ENCODE results near the gene CACHD1. TPM values are rescaled to one million over a fixed set of nuclear protein-coding genes. Genes with fewer than 3 reads are reported as not detected.

The CACHD1 gene
- total RNA-seq, 1 donor from 2014 or later = 14.3 TPM

DNA sequence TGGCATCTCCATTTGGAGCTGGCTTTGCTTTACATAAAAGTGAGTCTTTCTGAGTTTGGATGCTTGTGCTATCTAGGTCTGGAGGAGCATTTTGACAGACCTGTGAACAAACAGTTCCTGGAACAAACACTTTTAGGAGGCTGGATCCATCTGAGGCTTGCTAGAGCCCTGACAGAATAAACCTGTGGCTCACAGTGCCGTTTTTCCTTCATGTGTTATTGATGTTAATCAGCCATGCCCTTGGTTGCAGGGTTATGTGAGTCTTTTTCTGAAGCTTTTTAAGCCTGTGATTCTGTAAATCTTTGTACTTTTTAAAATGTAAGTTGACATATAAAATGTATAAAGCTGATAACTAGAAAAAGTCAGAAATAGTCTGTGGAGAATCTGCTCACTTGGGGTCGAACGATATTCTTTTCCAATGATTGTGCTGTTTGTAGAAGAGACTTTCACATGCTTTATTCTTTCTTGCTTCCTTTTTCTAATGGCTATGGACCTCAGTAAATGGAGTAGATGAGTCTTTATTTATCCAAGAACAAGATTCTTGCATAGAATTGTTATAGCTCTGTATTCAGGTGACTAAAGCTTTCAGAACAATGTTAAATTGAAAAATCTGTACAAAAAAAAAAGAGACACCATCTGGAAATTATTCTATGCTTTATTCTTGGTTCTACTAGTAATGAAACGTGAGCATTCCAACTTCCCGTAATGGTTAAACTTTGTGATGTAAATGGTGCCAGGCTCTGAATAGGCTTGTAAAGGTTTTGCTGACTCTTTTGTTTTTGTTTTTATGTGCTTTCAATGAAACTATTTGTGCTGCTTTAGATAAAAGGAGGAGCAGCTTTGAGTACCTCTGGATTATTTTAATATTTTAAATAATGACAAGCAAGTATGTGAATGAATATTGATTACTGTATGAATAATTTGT is 53.7 kb downstream of the CACHD1 start:
- no peak for DNase-seq

DNA sequence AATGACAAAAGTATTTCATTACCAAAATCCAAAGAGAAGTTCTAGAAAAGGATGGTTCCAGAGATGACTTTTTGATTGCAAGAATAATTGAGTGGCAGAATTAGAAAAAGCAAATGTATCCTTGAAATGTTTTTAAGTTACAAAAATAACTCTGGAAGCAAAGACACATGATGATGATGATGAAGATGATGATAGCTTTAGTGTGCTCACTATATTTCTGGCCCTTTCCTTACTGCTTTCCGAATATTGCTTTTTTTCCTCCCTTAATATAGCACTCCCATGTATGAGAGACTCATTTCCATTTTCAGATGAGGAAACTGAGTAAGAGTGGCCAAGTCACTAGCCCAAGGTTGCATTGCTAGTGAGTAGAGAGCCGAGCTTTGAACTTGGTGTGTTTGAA is 54.7 kb downstream of the CACHD1 start:
- no peak for DNase-seq

DNA sequence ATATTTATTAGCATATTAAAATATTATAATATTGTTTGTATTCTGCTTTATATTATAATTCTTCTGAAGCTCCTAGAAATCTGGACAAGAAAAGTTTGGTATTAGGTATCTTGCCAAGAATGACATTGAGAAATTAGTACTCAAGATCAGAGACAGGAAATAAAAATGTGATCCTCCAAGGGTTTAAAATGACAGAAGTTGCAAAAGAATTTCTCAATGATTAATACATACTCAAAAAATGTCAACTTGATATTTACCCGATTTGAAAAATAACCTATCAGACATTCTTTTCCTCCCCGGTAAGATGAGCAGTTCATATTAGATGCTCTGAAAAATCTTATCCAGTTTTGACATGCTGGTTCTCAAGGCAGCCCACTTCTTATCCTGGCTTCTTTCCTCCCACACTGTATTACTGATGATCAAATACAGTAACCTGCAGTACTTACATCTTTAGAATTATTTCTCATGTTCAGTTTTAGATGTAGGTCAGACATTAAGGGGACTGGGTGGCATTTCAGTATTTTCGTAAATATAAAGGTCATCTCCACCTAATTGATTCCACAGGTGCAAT is 55.3 kb downstream of the CACHD1 start:
- DNase-seq = no peak

DNA sequence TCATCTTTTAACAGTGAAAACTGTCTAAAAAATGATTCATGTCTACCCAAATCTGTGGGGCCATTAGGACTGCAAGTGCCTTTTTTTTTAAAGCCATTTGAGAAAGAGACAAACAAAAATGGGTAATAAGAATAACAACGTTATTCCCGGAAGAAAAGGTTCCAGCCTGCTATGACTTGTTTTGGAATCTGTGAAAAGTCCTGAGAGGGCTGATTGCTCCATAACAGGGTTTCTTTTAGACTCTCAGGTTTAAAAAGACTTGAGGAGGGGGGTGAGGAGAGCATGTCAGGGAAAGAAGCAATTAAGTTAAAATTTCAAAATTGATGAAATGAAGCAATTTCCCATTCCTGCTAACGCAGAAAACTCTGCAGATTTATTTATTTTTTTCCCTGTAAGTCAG is 56.4 kb downstream of the CACHD1 start:
- DNase-seq = no peak

DNA sequence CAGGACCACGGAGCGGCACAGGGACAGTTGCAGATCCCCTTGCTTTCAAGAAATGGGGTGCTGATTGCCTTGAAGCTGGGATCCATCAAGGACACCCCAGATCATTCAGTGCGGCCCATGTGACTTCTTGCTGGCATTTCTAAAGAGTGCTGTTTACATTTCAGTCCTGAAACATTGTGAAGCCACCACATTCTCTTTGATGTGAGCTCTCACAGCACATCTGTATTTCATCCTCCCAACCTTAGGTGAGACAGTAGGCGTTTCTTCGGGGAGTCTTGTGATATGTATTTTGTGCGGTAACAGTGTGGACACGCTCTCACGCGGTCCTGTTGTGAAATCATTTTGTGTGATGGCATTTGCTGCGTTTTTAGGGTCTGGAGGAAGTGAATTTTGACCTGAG is 57.2 kb downstream of the CACHD1 start:
- DNase-seq = no peak

DNA sequence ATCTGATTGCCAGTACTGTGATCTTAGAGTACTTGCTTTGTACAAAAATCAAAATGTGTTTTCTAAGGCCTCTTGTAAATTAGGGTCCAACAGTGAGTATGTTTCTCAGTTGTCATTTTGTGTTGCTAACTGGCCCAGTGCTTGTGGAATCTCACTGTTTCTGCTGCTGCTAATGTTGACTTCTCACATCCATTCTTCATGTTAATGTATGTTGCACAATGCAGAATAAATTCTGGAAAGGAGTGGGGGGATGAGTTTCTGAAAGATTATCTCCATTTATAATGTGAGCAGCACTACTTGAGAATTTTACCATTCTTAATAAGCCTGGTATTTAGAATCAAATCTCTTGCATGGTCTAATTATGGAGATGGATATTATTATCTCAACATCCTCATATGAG is 57.9 kb downstream of the CACHD1 start:
- DNase-seq = no peak

DNA sequence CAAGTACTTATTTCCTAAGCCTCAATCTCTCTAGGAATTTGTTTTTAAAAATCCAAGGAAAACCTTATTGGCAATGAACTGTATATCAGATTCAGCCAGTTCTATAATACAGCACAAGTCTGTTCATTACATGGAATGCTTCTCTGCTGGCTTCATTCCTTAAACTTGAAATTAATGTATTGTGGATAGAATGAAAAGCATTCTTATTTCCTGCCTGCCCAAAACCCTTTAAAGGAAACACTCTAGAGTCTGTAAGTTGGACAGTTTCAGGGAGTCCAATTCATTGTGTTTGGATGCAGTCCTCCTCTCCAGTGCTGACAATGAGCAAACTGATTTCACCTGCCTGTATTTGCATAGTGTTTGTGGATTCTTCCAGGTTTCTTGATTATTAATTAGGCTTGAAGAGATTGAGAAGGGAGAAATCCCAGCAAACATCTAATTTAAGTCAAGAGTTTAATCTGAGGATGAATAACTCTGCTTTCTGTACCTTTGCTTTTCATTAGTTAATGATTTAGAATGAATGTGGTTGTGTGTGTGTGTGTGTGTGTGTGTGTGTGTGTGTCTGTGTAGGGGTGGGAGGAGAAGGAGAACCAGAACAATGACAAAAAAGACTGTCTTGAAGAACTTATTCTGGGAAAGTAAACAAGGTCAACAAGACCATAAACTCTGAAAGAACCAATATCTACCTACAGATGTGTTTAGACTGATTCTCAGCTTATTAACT is 61.2 kb downstream of the CACHD1 start:
- DNase-seq = no peak

DNA sequence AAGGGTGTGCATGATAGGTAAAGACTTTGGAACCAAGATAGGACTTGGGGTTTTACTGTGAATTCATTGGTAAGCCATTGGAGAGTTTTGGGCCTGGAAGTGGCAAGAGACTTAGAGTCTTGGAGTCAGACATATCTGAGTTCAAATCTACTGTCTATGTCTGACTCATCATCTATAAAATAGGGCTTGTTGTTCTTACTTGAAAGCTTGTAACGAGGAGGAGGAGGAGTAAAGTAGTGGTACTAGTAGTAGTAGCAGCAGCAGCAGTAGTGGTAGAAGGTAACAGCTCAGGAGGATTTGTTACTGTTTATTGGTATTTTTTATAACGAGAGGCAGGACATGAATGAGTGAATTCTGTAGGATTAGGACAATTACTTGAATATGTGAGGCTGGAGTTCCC is 62.7 kb downstream of the CACHD1 start:
- DNase-seq = no peak

DNA sequence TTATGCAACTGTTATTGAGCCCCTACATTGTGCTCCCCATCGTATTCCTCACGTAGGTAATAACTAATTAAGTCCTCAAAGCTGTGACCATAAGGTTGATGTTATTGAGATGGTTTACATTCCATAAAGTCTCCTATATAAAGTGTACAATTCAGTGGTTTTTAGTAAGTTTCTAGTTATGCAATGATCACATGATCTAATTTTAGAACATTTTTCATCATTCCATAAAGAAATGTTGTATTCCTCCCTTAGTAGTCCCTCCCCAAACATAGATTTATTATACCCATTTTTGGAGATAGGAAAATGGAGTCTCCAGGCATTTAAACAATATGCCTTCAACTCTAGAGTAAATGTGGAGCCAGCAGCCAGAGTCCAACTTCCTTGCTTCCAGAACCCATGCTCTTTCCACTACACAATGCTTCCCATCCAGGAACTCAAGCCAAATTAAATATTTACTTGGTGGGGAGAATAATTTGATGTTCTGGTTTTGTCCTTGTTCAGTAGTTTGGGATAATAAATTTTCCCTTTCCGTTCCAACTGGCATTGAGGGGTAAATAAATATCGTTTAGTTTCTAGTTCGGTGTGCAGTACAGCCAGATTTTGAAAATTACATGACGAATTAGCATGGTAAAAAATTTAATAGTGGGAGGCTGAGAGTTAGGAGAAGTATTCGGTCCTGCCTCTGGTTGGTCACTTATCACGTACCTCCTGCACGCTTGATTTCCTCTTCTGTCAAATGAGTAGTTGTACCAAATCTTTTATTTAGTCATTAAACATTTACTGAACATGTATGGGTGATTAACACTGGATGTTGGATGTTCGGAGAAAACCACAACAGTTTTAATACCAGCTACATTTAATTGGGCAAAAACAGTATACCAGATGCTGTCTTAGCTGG is 66.3 kb downstream of the CACHD1 start:
- DNase-seq = no peak

DNA sequence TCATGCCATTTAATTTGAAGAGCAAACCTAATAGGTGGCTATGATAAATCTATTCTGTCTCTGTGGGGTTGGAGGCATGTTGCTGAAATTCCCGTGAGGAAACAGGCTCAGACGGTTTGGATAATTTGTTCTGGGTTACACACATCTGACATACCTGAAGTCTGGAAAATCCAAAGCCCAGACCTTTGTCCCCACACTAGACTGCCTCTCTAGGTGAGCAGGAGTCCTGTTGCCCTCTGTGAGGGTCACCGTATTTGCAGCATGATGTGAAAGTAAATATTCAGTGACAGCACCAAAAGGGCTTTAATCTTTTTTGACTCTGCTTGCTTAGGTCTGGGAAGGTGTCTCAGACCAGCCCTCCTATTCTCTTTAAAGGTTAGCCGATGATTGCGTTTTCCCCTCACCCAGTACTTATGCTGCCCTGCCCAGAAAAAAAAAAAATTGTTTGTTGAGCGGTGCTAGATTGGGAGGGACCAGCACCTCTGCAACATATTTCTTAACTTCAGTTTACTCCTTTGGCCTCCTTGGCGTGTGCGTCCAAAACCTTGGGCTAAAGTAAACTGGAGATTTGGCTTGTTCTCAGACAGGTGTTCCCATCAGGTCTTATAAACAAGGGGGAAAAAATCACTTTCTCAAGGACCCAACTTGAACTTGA is 67.0 kb downstream of the CACHD1 start:
- DNase-seq = no peak

DNA sequence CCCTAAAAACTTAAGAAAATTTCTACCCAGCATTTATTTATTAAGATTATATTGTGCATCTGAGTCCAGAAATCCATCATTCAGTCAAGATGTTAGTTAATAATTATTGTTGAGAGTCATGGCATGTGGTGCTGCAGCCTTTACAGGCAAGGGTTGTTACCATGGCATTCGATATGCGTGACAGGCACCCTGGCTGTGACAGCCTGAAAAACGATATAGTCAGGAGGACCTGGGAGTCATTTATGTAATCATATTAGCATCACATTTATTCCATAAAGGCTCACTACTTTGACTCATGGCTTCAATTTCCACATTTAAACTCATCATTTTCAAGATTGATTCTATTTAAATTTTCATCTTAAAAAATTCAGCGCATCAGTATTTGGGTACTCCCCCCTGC is 68.0 kb downstream of the CACHD1 start:
- no peak for DNase-seq

DNA sequence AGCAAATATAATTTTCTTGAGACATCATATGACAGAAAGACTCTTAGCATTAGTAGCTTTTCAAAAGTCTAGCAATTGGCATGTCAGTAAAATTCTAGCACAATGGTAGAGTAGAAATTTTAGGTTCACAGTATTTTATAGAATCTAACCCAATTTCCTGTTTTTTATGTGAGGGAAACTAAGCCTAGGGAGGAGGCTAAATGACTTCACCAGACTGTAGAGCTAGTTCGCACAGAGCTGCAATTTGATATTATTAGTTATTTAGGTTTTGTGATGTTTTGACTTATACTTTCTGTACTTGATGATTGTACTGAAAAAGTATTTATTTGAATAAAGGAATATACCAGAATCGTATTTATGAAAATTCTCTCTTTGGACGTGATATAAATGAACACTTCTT is 68.5 kb downstream of the CACHD1 start:
- DNase-seq = no peak

DNA sequence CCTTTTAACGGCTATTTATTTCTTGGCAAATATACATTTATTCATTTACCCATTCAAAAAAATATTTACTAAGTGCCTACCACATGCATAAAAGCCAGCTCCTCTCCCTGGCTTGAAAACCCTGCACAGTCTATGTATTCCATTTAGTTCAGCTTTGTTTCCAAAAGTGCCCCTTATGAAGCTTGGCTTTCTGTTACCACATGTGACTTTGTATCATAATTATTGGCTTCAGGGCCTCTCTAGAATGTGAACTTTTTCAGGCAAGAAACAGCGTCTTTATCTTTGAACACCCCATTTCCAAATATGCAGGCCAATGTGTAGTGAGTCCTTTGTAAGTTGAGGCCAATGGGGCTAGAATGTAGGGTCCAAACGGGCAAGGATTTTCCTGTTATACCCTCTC is 69.4 kb downstream of the CACHD1 start:
- no peak for DNase-seq

DNA sequence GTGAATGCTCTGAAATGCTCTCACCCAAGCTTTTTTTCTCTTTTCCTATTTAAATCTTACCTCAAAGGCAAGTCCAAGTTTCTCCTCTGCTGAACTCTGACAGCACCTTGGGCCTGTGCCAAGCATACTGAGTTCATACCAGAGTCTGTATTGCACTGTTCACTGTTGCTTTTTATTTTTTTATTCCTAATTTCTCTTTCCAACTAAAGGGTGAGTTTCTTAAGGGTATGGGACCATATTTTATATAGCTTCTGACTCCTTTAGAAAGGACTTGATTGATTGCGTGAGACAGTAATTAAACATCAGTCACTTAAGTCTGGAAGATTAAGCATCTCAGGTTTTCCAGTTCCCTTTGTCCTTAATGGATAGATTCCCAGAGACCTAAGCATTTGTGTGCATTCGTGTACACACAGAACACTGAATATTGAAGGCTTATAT is 69.9 kb downstream of the CACHD1 start:
- DNase-seq = no peak

DNA sequence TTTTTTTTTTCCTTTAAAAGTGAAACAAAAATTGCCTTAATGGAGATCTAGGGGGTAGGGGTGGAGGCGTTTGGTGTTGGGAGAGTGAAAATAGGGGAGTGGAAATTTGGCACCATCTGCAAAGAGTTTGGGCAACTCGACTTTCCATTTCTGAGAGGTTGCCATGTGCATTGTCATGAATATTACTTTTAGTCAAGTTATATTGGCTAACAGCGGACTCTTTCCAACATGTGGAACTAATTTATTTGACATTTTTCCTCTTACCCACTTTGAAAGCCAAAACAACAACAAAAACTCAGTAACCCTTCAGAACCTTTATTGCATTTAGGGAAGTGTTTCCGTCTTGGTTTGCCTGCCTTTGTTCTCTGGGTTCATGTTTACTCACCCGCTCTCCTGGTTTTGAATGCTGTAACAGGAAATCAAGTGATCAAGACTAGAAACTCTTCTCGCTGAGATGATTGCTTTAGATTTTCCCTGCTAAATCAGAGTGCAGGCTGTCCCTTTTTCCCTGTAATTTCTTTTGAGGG is 70.4 kb downstream of the CACHD1 start:
- DNase-seq = no peak

DNA sequence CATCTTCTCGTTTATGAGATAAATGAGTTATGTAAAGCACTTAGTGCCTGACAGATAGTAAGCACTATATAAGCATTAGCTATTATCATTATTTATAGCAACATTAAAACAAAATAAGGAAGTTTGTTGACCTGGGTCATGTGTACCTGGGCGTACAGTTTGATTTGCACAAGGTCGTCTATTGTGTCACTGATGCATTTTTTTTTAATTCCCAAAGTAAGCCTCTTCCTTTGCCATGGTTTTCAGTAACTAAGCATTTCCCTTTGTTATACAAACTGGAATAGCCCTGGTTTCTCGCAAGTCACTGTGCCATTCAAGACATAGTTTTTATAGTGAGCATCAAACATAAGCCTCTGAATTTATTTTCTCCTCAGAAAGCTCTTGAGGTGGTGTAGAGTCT is 72.2 kb downstream of the CACHD1 start:
- DNase-seq = no peak

DNA sequence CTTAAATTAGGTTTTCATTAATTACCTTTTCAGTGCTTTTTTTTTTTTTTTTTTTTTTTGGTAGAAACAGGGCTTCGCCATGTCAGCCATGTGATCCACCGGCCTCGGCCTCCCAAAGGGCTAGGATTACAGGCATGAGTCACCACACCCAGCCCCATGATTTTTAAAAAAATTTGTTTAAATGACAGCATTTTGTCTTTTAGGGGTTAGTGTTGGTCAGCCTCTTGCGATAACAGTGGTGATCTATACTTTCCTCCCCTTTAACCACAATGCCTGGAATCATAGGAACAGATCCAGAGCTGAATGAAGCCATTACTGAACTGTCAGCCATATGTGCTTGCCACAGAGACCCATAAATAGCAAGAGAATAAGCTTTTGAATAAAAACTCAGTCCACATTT is 73.9 kb downstream of the CACHD1 start:
- no peak for DNase-seq

DNA sequence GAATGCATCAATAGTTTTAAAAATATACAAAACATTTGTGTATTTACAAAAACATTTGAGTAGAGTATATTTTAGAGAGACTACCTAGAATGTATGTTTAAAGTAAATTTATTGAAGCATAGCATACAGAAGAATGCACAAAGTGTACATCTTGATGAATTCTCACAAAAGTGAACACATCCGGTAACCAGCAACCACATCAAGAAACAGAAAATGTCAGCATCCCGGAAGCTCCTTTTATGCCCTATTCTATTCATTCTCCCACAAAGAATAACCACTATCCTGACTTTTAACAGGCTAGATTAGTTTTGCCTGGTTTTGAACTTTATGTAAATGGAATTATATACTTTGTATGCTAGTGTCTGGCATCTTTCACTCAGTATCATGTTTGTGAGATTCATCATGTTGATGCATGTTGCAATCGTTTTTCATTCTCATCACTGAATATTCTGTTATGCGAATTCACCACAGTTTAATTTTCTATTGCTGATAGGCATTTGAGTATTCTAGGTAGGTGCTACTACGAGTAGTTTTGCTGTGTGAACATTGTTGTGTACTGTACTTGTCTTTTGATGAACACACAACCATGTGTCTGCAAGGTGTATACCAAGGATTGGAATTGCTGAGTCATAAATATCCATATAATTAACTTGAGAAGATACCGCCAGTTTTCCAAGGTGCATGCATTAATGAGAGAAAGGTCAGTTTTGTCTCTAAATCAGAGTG is 75.4 kb downstream of the CACHD1 start:
- DNase-seq = no peak

DNA sequence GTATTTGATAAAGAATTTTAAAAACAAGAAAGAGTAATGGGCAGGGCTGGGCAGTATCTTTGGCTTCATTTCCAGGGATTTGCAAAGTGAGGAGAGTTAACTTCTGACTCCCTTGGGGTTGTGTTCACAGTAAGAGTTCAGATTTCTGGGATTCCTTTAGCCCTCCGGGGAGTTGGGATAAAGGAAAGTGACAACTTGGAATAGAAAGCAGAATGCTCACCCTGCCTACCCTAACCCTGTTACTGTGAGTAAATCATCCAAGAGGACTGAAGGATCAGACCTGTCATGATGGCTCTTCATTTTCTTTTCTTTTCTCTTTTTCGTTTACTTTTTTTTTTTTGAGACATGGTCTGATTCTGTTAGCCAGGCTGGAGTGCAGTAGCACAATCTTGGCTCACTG is 76.1 kb downstream of the CACHD1 start:
- no peak for DNase-seq

DNA sequence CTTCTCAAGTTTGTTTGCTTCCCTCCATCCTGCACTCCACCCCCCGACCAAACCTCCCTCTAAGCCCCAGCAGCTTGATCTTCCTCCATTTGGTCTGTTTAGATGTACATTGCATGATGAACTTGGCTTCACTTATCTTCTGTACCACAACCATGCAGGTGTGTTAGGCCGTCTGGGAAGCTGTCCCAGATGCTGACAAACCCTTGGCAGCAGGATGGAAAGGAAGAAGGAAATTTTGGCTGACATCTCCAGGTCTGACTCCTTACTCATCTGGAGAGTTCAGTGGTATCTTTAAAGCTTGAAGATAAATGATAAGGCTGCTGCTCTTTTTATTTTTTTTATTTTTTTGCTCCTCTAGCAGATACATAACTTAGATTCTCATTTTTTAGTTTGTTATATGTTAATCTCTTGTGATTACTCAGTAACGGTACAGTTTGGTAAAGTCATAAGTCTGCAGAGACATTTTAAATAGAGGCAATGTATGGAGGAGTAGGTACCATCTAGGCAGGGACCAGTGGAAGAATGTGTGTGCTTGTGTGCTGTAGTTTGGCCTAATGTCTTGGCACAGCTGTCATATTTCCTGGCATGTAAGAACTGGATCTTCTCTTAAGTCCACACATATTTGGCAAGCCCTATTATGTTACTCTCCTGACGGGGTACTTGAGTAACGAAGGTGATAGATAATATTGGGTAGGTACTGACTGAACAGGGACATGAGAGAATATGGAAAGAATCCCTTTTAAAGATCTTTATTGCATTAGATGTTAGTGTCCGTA is 79.7 kb downstream of the CACHD1 start:
- DNase-seq = no peak
